Activated CD4-positive, alpha-beta T cell treated with anti-CD3 and anti-CD28 coated beads for 24 hours (primary cell): Measurements from ENCODE around the gene SSR4.

Experiments
- DNase-seq, 2 donors: peaks; one replicate each; pipeline ENCODE4 v3.0.0-alpha.2; 2020; ENCODE audit warnings: low read depth in 2 of 2

SSR4 gene

GRCh38 chrX:153829799-153830639, 35.6 kb downstream of the SSR4 start, which contains the start of gene PDZD4:
Gene PDZD4 (minus strand): TSS chrX:153830544. CDS start chrX:153830298, 246 bp downstream.
- DNase-seq: no peak

DNA sequence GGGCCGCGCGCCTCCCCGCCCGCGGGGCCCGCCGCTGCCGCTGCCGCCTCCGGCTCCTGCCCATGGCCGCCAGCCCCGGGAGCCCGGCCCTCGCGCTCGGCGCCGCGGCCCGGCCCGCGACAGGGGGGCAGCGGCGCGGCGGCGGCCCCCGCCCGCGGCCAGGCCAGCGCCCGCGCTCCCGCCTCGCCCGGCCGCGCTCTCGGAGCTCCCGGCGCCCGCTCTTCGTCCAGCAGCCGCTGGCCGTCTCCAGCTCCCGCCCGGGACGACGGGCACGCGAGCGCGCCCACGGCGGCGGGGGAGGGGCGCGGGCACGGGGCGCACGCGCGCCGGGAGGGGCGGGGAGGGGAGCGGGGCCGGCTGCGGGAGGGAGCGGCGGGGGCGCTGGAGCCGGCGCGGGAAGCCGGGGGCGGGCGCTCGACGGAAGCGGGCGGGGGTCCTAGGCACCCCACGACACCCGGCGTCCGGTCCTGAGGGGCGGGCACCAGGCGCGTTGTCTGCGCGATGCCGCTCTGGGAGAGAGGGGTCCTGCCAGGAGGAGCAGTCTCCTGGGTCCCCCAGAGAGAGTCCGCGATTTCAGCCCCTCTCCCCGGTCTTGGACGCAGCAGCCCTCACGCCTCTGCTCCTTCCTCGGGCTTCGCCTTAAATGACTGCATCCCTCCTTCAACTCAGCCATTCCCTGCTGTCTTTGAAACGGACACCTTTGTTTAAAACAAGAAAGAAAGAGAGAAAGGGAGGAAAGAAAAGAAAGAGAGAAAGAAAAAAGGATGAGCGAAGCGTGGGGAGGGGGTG, 36.4 kb downstream of the SSR4 start:
- no peak for DNase-seq

- DNase-seq: no peak
These were observed 37.1 kb downstream of the SSR4 start for GRCh38 chrX:153831429-153832150.

GRCh38 chrX:153832728-153833127, 38.3 kb downstream of the SSR4 start:
- no peak for DNase-seq

GRCh38 chrX:153836921-153837320, 42.5 kb downstream of the SSR4 start:
- DNase-seq: no peak

DNA sequence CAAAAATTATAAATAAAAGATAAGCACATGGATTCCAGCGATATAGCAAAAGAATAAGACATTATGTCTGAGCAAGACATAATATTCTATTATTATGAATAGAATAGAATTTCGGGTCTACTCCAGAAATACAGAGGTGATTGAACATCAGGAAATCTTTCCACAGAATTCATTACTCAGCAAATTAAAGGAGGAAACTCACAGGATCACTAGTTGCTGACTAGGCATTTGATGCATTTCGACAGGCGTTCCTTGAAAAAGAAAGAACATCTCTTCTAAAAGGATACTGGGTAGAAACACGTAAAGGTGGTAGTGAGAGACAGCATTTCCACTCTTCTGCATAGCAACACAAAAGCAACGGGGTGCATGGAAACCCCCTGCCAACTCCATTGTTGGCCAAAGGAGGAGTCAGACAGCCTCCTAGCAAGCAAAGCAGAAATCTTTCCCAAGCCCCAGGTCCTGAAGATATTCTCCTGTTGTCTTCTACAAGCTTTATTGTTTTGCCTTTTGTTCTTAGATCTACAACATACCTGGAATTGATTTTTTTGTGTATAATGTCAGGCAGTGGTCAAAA, 50.1 kb downstream of the SSR4 start:
- DNase-seq: no peak

GRCh38 chrX:153845195-153845594, 50.7 kb downstream of the SSR4 start:
- DNase-seq: no peak

DNA sequence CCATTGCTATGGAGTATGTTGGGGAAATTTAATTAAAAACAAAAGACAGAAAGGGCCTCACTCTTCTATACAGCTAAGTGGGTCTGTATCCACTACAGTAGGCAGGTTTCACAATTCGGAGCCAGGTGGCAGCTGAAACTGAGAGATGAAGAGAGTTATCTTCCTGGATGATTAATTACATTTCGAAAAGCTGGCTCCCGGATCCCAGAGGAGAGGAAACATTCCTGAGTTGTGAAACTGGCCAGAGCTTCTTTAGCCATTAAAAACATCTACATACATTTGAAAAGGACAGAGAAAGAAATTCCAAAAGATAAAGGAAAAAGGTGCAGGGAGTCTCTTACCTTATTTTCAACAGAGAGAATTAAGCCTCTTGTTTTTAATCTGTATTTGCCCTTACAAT, 51.4 kb downstream of the SSR4 start:
- no peak for DNase-seq
